Suprapubic skin (tissue), 4 donors: Measurements from ENCODE around the gene SLC29A3. TPM values are rescaled to one million over a fixed set of nuclear protein-coding genes. Genes with fewer than 3 reads are reported as not detected.

Source experiments
- DNase-seq, 2 donors: peaks; one replicate each; pipeline ENCODE4 v3.0.0-alpha.2; 2019; ENCODE audit warnings: low spot score in 2 of 2
- H3K27ac ChIP-seq: fragments of 200-600 bp; sonication (generic); one replicate; pipeline ENCODE4 v1.5.1; 2019
- H3K27me3 ChIP-seq: fragments of 200-600 bp; sonication (generic); one replicate; pipeline ENCODE4 v1.5.1; 2019
- H3K36me3 ChIP-seq: fragments of 200-600 bp; sonication (generic); one replicate; pipeline ENCODE4 v1.5.1; 2019
- H3K4me1 ChIP-seq: fragments of 200-600 bp; sonication (generic); one replicate; pipeline ENCODE4 v1.5.1; 2019
- H3K4me3 ChIP-seq: fragments of 200-600 bp; sonication (generic); one replicate; pipeline ENCODE4 v1.5.1; 2019; ENCODE audit warnings: mild to moderate bottlenecking
- H3K9me3 ChIP-seq: fragments of 200-600 bp; sonication (generic); one replicate; pipeline ENCODE4 v1.5.1; 2019
- EP300 ChIP-seq: sonication (generic); formaldehyde crosslinking; IDR thresholded peaks from one replicate; pipeline ENCODE4 v1.6.1; 2017; ENCODE audit warnings: antibody characterized with exemption
- POLR2A ChIP-seq, 2 donors: fragments of 450-650 bp; IDR thresholded peaks; one replicate each; pipeline ENCODE4 v1.6.1; 2017; ENCODE audit warnings: antibody characterized with exemption in 2 of 2, mild to moderate bottlenecking in 2 of 2, moderate library complexity in 2 of 2
- POLR2AphosphoS5 ChIP-seq, 3 donors: sonication (generic); formaldehyde crosslinking; IDR thresholded peaks; one replicate each; pipeline ENCODE4 v1.6.1; 2017; ENCODE audit warnings: antibody characterized with exemption in 3 of 3
- WGBS: methylation state at CpG from one replicate; pipeline ENCODE4 v1.1.5; 2018; 5-methylcytosine and 5-hydroxymethylcytosine counted together
- total RNA-seq, 4 donors: library from RNA; depleted of rRNA; stranded (reverse); fragments of >200 nt; gene quantifications; one replicate each; pipeline ENCODE4 v1.1.0, GENCODE V29; 2016
- TF ChIP-seq, protein P1 (sequence below), 2 donors: fragments of 200-600 bp in 1 of 2; fragments of 450-650 bp in 1 of 2; sonication (generic) in 1 of 2; IDR thresholded peaks; one replicate each; pipeline ENCODE4 v1.5.1; 2016 to 2019; ENCODE audit warnings: antibody characterized with exemption in 2 of 2, mild to moderate bottlenecking in 1 of 2, moderate library complexity in 1 of 2

SLC29A3 gene
- total RNA-seq, 4 donors from 2014 or later = 1.3 to 2.8 (median 2.2) TPM

GRCh38 chr10:71297343-71297742, 21.7 kb upstream of the SLC29A3 start:
- WGBS = 81% methylated on average over 3 of the region's 3 CpGs
- Histone ChIP-seq H3K4me3 (no peak overlapping the region), H3K27me3 (no peaks in the 10 kb centered on the region), H3K36me3 (no peaks in the 10 kb centered on the region), H3K9me3 (no peaks in the 10 kb centered on the region), H3K27ac (no peak overlapping the region), H3K4me1 (peaks cover 41% of the 10 kb centered on the region)
- TF ChIP-seq, protein P1, sequence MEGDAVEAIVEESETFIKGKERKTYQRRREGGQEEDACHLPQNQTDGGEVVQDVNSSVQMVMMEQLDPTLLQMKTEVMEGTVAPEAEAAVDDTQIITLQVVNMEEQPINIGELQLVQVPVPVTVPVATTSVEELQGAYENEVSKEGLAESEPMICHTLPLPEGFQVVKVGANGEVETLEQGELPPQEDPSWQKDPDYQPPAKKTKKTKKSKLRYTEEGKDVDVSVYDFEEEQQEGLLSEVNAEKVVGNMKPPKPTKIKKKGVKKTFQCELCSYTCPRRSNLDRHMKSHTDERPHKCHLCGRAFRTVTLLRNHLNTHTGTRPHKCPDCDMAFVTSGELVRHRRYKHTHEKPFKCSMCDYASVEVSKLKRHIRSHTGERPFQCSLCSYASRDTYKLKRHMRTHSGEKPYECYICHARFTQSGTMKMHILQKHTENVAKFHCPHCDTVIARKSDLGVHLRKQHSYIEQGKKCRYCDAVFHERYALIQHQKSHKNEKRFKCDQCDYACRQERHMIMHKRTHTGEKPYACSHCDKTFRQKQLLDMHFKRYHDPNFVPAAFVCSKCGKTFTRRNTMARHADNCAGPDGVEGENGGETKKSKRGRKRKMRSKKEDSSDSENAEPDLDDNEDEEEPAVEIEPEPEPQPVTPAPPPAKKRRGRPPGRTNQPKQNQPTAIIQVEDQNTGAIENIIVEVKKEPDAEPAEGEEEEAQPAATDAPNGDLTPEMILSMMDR (IDR thresholded peaks at IDR 0.05) = no peak
- TF ChIP-seq EP300 (no peak), POLR2A (IDR thresholded peaks at IDR 0.05) (no peak), POLR2AphosphoS5 (IDR thresholded peaks at IDR 0.05) (no peak)
- DNase-seq = no peak

GRCh38 chr10:71299071-71299785, 19.8 kb upstream of the SLC29A3 start:
- Histone ChIP-seq H3K27me3 (no peaks in the 10 kb centered on the region), H3K36me3 (no peaks in the 10 kb centered on the region), H3K4me1 (peaks cover 27% of the 10 kb centered on the region), H3K27ac (no peak overlapping the region), H3K9me3 (no peaks in the 10 kb centered on the region), H3K4me3 (no peak overlapping the region)
- WGBS = 83% methylated on average over 14 of the region's 14 CpGs
- TF ChIP-seq, protein P1 (IDR thresholded peaks at IDR 0.05) = no peak
- TF ChIP-seq POLR2A (IDR thresholded peaks at IDR 0.05) (no peak), POLR2AphosphoS5 (IDR thresholded peaks at IDR 0.05) (no peak)
- no peak for DNase-seq

DNA sequence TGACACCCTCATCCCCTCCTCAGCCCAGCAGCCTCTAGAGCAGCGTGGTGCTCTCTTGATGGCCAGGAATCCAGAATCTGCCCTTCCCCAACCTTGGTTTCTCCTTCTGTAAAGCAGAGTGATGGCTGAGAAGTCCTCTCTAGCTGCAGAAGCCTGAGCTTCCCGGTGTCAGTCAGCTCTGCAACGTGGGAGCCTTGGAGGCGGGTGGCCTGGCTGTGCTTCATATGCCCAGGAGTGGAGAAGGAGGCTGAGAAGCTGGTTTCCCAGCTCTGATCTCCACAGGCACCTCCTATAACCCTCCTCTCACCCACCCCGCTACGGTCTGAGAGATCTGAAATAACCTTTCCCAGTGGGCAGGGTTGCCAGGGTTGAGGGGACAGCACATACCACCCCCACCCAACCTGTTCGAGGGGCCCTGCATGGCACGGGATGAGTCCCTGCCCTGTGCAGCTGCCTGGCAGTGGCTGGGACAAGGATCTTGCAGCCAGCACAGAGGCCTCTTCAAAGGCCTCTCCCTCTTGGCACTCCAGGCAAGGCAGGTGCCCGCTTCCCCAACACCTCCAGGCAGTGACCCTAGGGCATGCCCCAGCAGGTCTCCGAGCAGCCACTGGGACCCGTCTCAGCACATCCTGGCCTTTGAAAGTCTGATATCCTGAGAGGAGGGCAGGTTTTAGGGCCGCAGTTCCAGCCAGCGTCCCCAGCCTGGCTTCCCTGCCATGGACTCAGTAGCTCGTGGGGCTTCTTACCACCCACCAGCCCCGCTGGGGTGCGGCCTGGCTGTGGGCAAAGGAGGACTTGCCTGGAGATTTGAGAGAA, 18.3 kb upstream of the SLC29A3 start:
- no peaks in the 10 kb centered on the region for H3K36me3 ChIP-seq
- WGBS = 60% methylated on average over 12 of the region's 16 CpGs
- no peaks in the 10 kb centered on the region for H3K27me3 ChIP-seq
- H3K9me3 ChIP-seq = no peaks in the 10 kb centered on the region
- DNase-seq = no peak
- peaks cover 24% of the 10 kb centered on the region for H3K4me1 ChIP-seq
- no peak for TF ChIP-seq POLR2A (IDR thresholded peaks at IDR 0.05)
- TF ChIP-seq, protein P1 (IDR thresholded peaks at IDR 0.05) = no peak
- no peak for TF ChIP-seq EP300
- no peak for TF ChIP-seq POLR2AphosphoS5 (IDR thresholded peaks at IDR 0.05)
- H3K4me3 ChIP-seq = no peak overlapping the region
- H3K27ac ChIP-seq = no peak overlapping the region

GRCh38 chr10:71301371-71301916, 17.6 kb upstream of the SLC29A3 start:
- TF ChIP-seq EP300 (no peak), POLR2A (IDR thresholded peaks at IDR 0.05) (no peak), POLR2AphosphoS5 (IDR thresholded peaks at IDR 0.05) (no peak)
- TF ChIP-seq, protein P1 (IDR thresholded peaks at IDR 0.05) = no peak
- WGBS = 80% methylated on average over 11 of the region's 12 CpGs
- no peak overlapping the region for H3K4me3 ChIP-seq
- H3K4me1 ChIP-seq = peaks cover 18% of the 10 kb centered on the region
- no peaks in the 10 kb centered on the region for H3K9me3 ChIP-seq
- H3K36me3 ChIP-seq = no peaks in the 10 kb centered on the region
- H3K27ac ChIP-seq = no peak overlapping the region
- no peak for DNase-seq
- no peaks in the 10 kb centered on the region for H3K27me3 ChIP-seq

GRCh38 chr10:71302451-71302850, 16.6 kb upstream of the SLC29A3 start:
- no peak for DNase-seq
- WGBS = 68% methylated on average over 4 of the region's 4 CpGs

More at GRCh38 chr10:71302451-71302850, 16.6 kb upstream of the SLC29A3 start:
- Histone ChIP-seq H3K27ac (no peak overlapping the region), H3K9me3 (no peaks in the 10 kb centered on the region), H3K4me3 (no peak overlapping the region), H3K27me3 (no peaks in the 10 kb centered on the region), H3K4me1 (peaks cover 17% of the 10 kb centered on the region), H3K36me3 (no peaks in the 10 kb centered on the region)
- no peak for TF ChIP-seq POLR2AphosphoS5 (IDR thresholded peaks at IDR 0.05)
- no peak for TF ChIP-seq EP300
- TF ChIP-seq POLR2A (IDR thresholded peaks at IDR 0.05) = no peak
- TF ChIP-seq, protein P1 (IDR thresholded peaks at IDR 0.05) = no peak
